ENCODE measurements around the gene EIF4G2.

- peak; percentile 88 to 96 (median 93) for TF ChIP-seq CTCF (IDR thresholded peaks at IDR 0.05 in 4 of 5, conservative IDR thresholded peaks at IDR 0.05 in 1 of 5)
- no peak for TF ChIP-seq POLR2A (IDR thresholded peaks at IDR 0.05)
Measured at GRCh38 chr11:10792385-10793068, 16.2 kb downstream of the EIF4G2 start.

Measured in gastrocnemius medialis (tissue), 4 donors.